ENCODE data around the gene UBP1.
"Not testable (repeated sequence)": the region's sequence is repeated elsewhere in the genome, so short reads cannot be mapped to it uniquely, and the experiment has no call there.

UBP1 gene

GRCh38 chr3:33433843-33434242 lies 6.4 kb downstream of the UBP1 start:
- DNase-seq (ENCODE audit: low spot score) = no peak
- TF ChIP-seq CTCF (IDR thresholded peaks at IDR 0.05; ENCODE audit: extremely low read depth, insufficient read depth, missing control alignments) = no peak
- in situ Hi-C loops (cut with MboI; ENCODE audit: low pct_unique_long_range_greater_than_20kb, low sequenced_read_pairs, unreplicated experiment) = no loop called here

GRCh38 chr3:33430571-33430970 lies 9.6 kb downstream of the UBP1 start:
- no peak for DNase-seq (ENCODE audit: low spot score)
- in situ Hi-C loops (cut with MboI; ENCODE audit: low pct_unique_long_range_greater_than_20kb, low sequenced_read_pairs, unreplicated experiment) = no loop called here
- no peak for TF ChIP-seq CTCF (IDR thresholded peaks at IDR 0.05; ENCODE audit: extremely low read depth, insufficient read depth, missing control alignments)

GRCh38 chr3:33430061-33430460 lies 10.1 kb downstream of the UBP1 start:
- no peak for DNase-seq (ENCODE audit: low spot score)
- TF ChIP-seq CTCF (IDR thresholded peaks at IDR 0.05; ENCODE audit: extremely low read depth, insufficient read depth, missing control alignments) = no peak
- in situ Hi-C loops (cut with MboI; ENCODE audit: low pct_unique_long_range_greater_than_20kb, low sequenced_read_pairs, unreplicated experiment) = no loop called here

- in situ Hi-C loops (cut with MboI; ENCODE audit: low pct_unique_long_range_greater_than_20kb, low sequenced_read_pairs, unreplicated experiment); DNase-seq (ENCODE audit: low spot score): not testable (repeated sequence)
Measured at GRCh38 chr3:33429306-33429705, 10.9 kb downstream of the UBP1 start.

- no peak for DNase-seq (ENCODE audit: low spot score)
- TF ChIP-seq CTCF (IDR thresholded peaks at IDR 0.05; ENCODE audit: extremely low read depth, insufficient read depth, missing control alignments) = no peak
- in situ Hi-C loops (cut with MboI; ENCODE audit: low pct_unique_long_range_greater_than_20kb, low sequenced_read_pairs, unreplicated experiment) = no loop called here
Measured at GRCh38 chr3:33428734-33429133, 11.5 kb downstream of the UBP1 start.

- DNase-seq (ENCODE audit: low spot score) = no peak
- in situ Hi-C loops (cut with MboI; ENCODE audit: low pct_unique_long_range_greater_than_20kb, low sequenced_read_pairs, unreplicated experiment) = no loop called here
- no peak for TF ChIP-seq CTCF (IDR thresholded peaks at IDR 0.05; ENCODE audit: extremely low read depth, insufficient read depth, missing control alignments)
Measured at GRCh38 chr3:33426630-33427317, 13.4 kb downstream of the UBP1 start.

- no peak for TF ChIP-seq CTCF (IDR thresholded peaks at IDR 0.05; ENCODE audit: extremely low read depth, insufficient read depth, missing control alignments)
- in situ Hi-C loops (cut with MboI; ENCODE audit: low pct_unique_long_range_greater_than_20kb, low sequenced_read_pairs, unreplicated experiment) = no loop called here
- DNase-seq (ENCODE audit: low spot score) = no peak
Measured at GRCh38 chr3:33426068-33426467, 14.1 kb downstream of the UBP1 start.
